Measurements from ENCODE around the gene SLC6A3.

GRCh38 chr5:1437876-1438559 is 7.2 kb downstream of the SLC6A3 start:
- TF ChIP-seq CTCF (conservative IDR thresholded peaks at IDR 0.05 in 1 of 2, IDR thresholded peaks at IDR 0.05 in 1 of 2; ENCODE audit: low read depth in 1 of 2, low read length in 2 of 2): no peak
- TF ChIP-seq EZH2 (IDR thresholded peaks at IDR 0.05; ENCODE audit: low read length, missing control alignments): no peak

Measured in fibroblast of lung (primary cell).